Stimulated activated CD8-positive, alpha-beta memory T cell treated with anti-CD3 and anti-CD28 coated beads, Interleukin-15, amount 100 ng/mL, for 1 hour (primary cell): ENCODE data around the gene C19orf18.

Experiments used
- DNase-seq: peaks from one replicate; pipeline ENCODE4 v3.0.0-alpha.2; 2020; ENCODE audit warnings: low read depth

C19orf18 gene

DNA sequence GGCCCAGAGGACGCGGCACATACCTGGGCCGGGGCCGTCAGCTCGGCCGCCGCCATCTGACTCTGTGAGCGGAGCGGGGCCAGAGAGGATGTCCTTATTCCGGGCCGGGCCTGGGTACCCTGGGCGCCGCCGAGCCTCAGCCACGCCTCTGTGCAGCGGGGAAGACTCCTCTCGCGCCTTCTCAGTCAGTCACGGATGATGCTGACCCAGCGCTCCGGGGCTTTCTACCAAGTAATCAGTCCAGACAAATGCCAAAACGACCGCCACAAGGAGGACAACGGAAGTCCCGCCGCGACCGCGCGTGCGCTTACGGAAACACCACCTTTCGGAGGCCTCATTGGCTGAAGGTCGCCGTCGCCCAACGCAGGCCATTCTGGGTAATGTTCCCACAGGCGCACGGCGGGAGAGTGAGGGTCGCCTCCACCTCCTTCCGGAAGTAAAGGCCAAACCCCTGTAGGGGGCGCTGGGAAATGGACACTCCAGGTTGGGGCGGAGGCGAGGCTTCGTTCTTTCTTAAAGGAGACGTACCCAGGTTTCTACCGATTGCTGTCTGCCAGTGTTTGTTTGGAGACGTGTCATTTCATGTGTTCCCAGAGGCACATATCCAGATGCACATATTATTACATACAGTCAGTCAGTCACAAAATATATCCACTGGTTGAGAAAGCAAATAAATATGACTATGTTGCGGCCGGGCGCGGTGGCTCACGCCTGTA, 26.8 kb downstream of the C19orf18 start, which contains the start of gene ZNF256:
ZNF256 (minus strand) TSS at position 288 of the 716 bp plus-strand sequence; CDS start at position 56, 232 bp downstream.
- peak; percentile 71 for DNase-seq

DNA sequence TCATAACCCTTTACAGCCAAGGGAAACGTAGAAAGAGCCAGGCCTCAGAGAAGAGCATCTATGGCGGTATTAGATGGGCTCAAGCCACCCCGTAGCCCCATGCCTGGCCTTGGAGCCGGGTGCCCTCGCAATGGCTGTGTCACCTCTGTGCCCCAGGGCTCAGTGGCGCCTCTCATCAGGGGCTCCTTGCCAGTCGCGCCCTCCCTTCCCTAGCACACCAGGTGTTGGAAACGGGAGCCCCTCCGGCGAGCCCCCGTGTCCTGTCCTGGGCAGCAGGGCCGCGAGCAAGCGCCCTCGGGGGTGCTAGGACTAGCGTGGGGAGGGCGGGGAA, 27.3 kb downstream of the C19orf18 start:
- DNase-seq = no peak

DNA sequence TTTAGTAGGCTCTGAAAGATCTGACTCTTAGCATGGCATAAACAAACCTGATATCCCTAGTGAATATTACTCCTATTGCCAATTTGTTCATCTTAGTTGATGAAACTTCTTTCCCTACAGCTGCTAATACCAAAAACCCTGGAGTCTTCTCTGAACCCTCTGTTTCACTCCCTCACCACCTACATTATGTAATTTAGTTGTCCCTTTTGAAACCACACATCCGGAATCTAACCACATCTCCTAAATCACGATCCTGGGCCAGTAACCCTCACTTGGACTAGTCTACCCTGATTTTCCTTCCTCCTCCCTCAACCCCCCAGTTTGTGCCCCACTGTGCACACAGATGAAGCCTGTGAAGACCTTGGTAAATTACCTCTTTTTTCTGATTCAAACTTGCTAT, 28.0 kb downstream of the C19orf18 start:
- DNase-seq = no peak

DNA sequence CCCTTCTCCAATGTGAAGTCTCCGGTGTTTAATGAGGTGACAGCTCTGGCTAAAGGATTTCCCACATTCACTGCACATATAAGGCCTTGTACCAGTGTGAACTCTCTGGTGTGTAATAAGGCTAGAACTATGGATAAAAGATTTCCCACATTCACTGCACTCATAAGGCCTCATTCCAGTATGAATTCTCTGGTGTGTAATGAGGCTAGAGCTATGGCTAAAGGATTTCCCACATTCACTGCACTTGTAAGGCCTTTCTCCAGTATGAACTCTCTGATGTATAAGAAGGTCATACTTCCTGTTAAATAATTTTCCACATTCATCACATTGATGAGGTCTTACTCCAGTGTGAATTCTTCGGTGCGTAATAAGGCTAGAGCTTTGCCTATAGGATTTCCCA, 32.7 kb downstream of the C19orf18 start:
- no peak for DNase-seq

DNA sequence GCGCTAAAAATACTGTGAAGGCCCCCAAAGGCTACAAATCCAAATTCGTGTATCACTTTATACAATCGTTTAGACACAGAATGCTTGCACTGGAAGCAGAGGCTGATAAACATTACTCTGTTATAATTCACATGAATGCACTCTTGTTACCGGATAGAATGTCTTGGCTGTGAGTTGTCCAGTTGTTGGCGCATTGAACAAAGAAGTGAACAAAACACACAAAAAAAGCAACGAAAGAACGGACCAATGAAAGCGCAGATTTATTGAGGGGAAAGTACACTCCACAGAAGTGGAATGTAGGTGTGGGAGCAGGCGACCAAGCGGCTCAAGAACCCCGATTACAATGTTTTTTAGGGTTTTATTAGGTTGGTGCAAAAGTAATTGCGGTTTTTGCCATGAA, 38.6 kb downstream of the C19orf18 start:
- DNase-seq = no peak

DNA sequence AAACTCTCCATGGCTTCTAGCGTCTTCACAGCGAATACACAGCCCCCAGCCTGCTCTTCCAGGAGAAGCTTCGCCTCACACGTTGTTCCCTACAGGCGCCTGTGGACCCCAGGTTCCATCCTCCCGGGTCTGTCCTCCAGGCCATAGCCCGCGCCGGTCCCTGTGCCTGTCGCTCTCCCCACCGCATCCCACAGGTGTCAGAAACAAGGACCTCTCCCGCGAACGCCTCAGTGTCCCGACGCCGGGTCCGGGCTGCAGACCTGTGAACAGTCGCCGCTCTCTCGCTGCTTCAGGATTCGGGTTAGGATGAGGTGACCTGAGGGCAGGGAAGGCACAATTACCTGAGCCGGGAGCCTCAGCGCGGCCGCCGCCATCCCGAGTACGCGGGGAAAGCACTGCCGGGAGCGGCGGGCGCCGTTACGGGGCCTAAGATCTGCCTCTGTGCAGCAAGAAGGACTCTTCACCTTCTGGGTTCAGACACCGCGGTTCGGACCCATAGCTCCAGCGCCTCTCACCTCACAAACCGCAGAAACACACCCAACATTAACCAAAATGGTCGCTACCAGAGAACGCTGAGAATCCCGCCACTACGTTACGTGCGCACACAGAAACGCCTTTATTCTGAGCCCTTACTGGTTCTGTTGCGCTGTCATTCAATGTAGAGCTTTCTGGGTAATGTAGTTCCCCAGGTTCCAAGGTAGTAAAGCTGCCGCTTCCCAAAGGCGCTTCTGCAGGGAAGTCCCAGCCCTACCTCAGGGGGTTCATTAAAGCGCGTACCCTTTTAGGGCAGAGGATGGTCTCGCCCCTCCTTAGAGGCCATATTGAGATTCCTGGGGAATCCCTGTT, 39.3 kb downstream of the C19orf18 start, which contains the start of gene ZNF418:
ZNF418 (minus strand) TSS at position 583 of the 846 bp plus-strand sequence. CDS start 1,580 bp downstream, outside the sequence.
- DNase-seq = no peak

DNA sequence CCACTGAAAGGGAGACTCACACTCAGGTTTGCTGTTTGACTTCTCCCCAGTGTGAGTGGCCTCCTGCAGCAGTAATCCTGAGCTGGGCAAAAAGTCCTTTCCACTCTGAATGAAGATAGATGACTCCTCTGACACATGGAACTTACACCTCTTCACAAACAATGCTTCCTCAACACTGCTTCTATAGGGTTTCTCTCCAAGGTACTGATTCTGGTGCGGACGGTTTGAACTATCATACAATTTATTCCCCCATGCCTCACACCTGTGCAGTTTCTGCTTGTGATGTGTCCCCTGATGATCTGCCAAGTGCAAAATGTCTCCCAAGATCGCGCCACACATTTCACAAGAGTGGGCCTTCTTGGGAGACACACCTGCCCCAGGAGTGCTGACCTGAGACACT, 46.7 kb downstream of the C19orf18 start:
- no peak for DNase-seq

DNA sequence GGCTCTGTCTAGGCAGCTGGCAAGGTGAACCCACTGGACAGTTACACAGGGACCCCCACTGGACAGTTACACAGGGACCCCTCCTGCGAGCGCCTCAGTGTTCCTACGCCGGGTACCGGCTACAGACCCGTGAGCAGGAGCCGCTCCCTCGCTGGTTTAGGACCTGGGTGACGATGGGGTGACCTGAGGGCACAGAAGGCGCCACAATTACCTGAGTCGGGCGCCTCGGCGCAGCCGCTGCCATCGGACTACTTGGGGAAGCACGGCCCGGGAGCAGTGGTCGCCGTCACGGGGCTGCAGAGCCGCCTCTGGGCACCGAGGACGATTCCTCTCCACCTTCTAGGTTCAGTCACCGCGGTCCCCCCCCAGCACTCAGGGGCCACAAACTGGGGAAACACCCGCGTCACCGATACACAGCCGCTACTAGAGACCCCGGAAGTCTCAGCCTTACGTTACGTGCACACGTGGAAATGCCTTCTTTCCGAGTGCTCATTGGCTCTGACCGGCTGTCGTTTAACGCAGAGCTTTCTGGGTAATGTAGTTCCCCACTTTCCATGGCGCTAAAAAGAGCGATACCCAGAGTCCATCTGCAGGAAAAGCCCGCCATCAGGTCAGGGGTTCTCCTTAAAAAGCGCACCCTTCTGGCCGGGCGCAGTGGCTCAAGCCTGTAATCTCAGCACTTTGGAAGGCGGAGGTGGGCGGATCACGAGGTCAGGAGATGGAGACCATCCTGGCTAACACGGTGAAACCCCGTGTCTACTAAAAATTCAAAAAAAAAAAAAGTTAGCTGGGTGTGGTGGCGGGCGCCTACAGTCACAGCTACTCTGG, 58.0 kb downstream of the C19orf18 start, which contains the start of gene ZNF417:
ZNF417 (minus strand) TSS at position 425 of the 828 bp plus-strand sequence; CDS start at position 244, 181 bp downstream.
- peak; percentile 69 for DNase-seq

DNA sequence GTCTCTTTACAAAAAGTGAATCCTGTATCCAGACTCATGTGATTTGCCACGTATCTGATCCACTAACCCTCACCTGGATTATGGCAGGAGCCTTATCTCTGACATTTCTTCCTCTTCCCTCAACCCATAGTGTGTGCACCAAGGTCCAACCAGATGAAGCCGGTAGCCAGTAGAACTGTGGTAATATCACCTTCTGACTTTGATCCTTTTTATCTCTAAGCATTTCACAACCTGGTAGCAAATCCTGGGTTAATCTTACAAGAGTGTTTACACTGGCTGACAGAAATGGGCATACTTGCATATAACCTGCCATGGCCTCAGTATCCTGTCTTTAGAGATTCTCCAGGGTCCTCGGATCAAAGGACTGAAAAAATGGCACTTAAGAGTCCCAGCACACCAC, 59.8 kb downstream of the C19orf18 start:
- DNase-seq = no peak
